Measurements from ENCODE around the gene FOXO3.
A peak's percentile ranks its signal among the peaks of the same experiment; 100 is the strongest.

- TF ChIP-seq, protein P1, sequence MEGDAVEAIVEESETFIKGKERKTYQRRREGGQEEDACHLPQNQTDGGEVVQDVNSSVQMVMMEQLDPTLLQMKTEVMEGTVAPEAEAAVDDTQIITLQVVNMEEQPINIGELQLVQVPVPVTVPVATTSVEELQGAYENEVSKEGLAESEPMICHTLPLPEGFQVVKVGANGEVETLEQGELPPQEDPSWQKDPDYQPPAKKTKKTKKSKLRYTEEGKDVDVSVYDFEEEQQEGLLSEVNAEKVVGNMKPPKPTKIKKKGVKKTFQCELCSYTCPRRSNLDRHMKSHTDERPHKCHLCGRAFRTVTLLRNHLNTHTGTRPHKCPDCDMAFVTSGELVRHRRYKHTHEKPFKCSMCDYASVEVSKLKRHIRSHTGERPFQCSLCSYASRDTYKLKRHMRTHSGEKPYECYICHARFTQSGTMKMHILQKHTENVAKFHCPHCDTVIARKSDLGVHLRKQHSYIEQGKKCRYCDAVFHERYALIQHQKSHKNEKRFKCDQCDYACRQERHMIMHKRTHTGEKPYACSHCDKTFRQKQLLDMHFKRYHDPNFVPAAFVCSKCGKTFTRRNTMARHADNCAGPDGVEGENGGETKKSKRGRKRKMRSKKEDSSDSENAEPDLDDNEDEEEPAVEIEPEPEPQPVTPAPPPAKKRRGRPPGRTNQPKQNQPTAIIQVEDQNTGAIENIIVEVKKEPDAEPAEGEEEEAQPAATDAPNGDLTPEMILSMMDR (IDR thresholded peaks at IDR 0.05), result peak; percentile 75 to 86 (median 84)
- TF ChIP-seq EP300 (IDR thresholded peaks at IDR 0.05; ENCODE audit: low read depth), result no peak
Measured at GRCh38 chr6:108526739-108527174, 34.0 kb upstream of the FOXO3 start.
